CD4-positive, alpha-beta T cell (primary cell): ENCODE results near the gene ROBO2. TPM values are rescaled to one million over a fixed set of nuclear protein-coding genes. Genes with fewer than 3 reads are reported as not detected.

ENCODE experiments used
- ATAC-seq: fragments of 200-7000 bp; cut with Tn5 transposase; one replicate; pipeline ENCODE4 v1.10.0; 2022; ENCODE audit warnings: mild to moderate bottlenecking; ENCODE audit not compliant: poor library complexity
- CTCF ChIA-PET: fragments of 350-600 bp; sonication (Branson Sonifier 250); formaldehyde crosslinking; loops from one replicate; lab custom pipeline; 2021; ENCODE audit warnings: antibody characterized with exemption, inconsistent platforms; lab: Charles Lee
- POLR2A ChIA-PET: fragments of 350-600 bp; sonication (Branson Sonifier 250); formaldehyde crosslinking; loops from one replicate; lab custom pipeline; 2021; ENCODE audit warnings: antibody characterized with exemption, inconsistent platforms; lab: Charles Lee
- DNase-seq, 14 experiments: peaks; one replicate each; pipeline ENCODE4 v3.0.0-alpha.2; 2013 to 2020; ENCODE audit warnings: mixed read lengths in 2 of 14
- H3K27ac ChIP-seq, 2 donors: one replicate each; pipeline versions ENCODE4 v1.5.1 to v1.7.0; 2013; ENCODE audit warnings: low read length in 2 of 2, low read depth in 1 of 2, mild to moderate bottlenecking in 1 of 2
- H3K27me3 ChIP-seq, 2 experiments: 1 replicate in 1 of 2; 2 replicates in 1 of 2; pipeline versions ENCODE4 v1.6.1 to v1.7.0; 2013; ENCODE audit warnings: low read length in 2 of 2, control low read depth in 1 of 2, mild to moderate bottlenecking in 1 of 2, moderate library complexity in 1 of 2; ENCODE audit not compliant: insufficient read depth in 2 of 2, control insufficient read depth in 1 of 2
- H3K36me3 ChIP-seq: one replicate; pipeline ENCODE4 v1.6.1; 2013; ENCODE audit warnings: low read length, control low read depth; ENCODE audit not compliant: insufficient read depth
- H3K4me1 ChIP-seq: one replicate; pipeline ENCODE4 v1.6.1; 2013; ENCODE audit warnings: low read length, control low read depth; ENCODE audit not compliant: insufficient read depth
- H3K4me3 ChIP-seq: one replicate; pipeline ENCODE4 v1.5.1; 2013; ENCODE audit warnings: mild to moderate bottlenecking, low read length, moderate library complexity
- H3K9me3 ChIP-seq, 2 experiments: 1 replicate in 1 of 2; 2 replicates in 1 of 2; pipeline versions ENCODE4 v1.6.1 to v1.7.0; 2013; ENCODE audit warnings: low read length in 2 of 2, mild to moderate bottlenecking in 2 of 2, control low read depth in 1 of 2, moderate library complexity in 1 of 2; ENCODE audit not compliant: control insufficient read depth in 1 of 2, insufficient read depth in 1 of 2
- H3K27ac Mint-ChIP-seq: one replicate; pipeline ENCODE4 v1.8.0; 2020; ENCODE audit warnings: mixed read lengths
- H3K27me3 Mint-ChIP-seq: one replicate; pipeline ENCODE4 v1.8.0; 2021; ENCODE audit warnings: mixed read lengths
- H3K36me3 Mint-ChIP-seq: one replicate; pipeline ENCODE4 v1.8.0; 2021; ENCODE audit warnings: low read depth, mixed read lengths
- H3K4me1 Mint-ChIP-seq: one replicate; pipeline ENCODE4 v1.8.0; 2021; ENCODE audit warnings: low read depth, mixed read lengths
- H3K4me3 Mint-ChIP-seq: one replicate; pipeline ENCODE4 v1.8.0; 2020; ENCODE audit warnings: mild to moderate bottlenecking, mixed read lengths
- H3K9me3 Mint-ChIP-seq: one replicate; pipeline ENCODE4 v1.8.0; 2020; ENCODE audit warnings: mixed read lengths
- CTCF ChIP-seq: fragments of 200-600 bp; IDR thresholded peaks from one replicate; pipeline ENCODE4 v1.8.0; 2022; ENCODE audit warnings: antibody characterized with exemption, mild to moderate bottlenecking
- intact Hi-C, 2 experiments: fragments of 100-400 bp; cut with DNase I in 1 of 2; cut with micrococcal nuclease in 1 of 2; formaldehyde crosslinking; loops; one replicate each; pipeline versions ENCODE4 v1.15.1 to v1.9.0; 2023 to 2025; cut with DNase I, micrococcal nuclease
- total RNA-seq, 174 experiments: library from RNA in 2 of 174; stranded (reverse) in 2 of 174; gene quantifications; one replicate each; pipeline ENCODE4 v1.2.3 and lab custom pipeline; 2021 to 2026

ROBO2 gene
- total RNA-seq, 2 experiments from 2014 or later, result not detected

- ChIA-PET POLR2A (no interaction called here), CTCF (no interaction called here)
- Histone ChIP-seq H3K4me3 (no peak overlapping the region), H3K27ac (no peak overlapping the region), H3K4me1 (no peaks in the 10 kb centered on the region), H3K27me3 (no peaks in the 10 kb centered on the region), H3K36me3 (no peaks in the 10 kb centered on the region), H3K9me3 (peaks cover 0 to 8% of the 10 kb centered on the region in 2 experiments)
- TF ChIP-seq CTCF, result no peak
- H3K27me3 Mint-ChIP-seq, result no peaks in the 10 kb centered on the region
- ATAC-seq, result no peak
- H3K9me3 Mint-ChIP-seq, result peaks cover 4% of the 10 kb centered on the region
- H3K4me3 Mint-ChIP-seq, result no peak overlapping the region
- no peaks in the 10 kb centered on the region for H3K36me3 Mint-ChIP-seq
- H3K27ac Mint-ChIP-seq, result no peak overlapping the region
- no peaks in the 10 kb centered on the region for H3K4me1 Mint-ChIP-seq
- intact Hi-C loops, result no loop called here
- DNase-seq, result no peak
Measured at GRCh38 chr3:77197408-77197807, 157.5 kb downstream of the ROBO2 start.

- DNase-seq (no peak), ATAC-seq (no peak)
- Mint-ChIP-seq H3K27ac (no peak overlapping the region), H3K4me3 (no peak overlapping the region), H3K9me3 (peaks cover 8% of the 10 kb centered on the region), H3K4me1 (no peaks in the 10 kb centered on the region), H3K27me3 (no peaks in the 10 kb centered on the region), H3K36me3 (no peaks in the 10 kb centered on the region)
- no peak for TF ChIP-seq CTCF
- Histone ChIP-seq H3K36me3 (no peaks in the 10 kb centered on the region), H3K9me3 (peaks cover 0 to 11% of the 10 kb centered on the region in 2 experiments), H3K27me3 (no peaks in the 10 kb centered on the region), H3K4me3 (no peak overlapping the region), H3K27ac (no peak overlapping the region), H3K4me1 (no peaks in the 10 kb centered on the region)
- intact Hi-C loops, result no loop called here
- CTCF ChIA-PET, result no interaction called here
- POLR2A ChIA-PET, result no interaction called here
Measured at GRCh38 chr3:77203851-77204250, 164.0 kb downstream of the ROBO2 start.

GRCh38 chr3:77204788-77205187 is 164.9 kb downstream of the ROBO2 start:
- Mint-ChIP-seq H3K27ac (no peak overlapping the region), H3K36me3 (no peaks in the 10 kb centered on the region), H3K9me3 (peaks cover 8% of the 10 kb centered on the region), H3K4me3 (no peak overlapping the region), H3K4me1 (no peaks in the 10 kb centered on the region), H3K27me3 (no peaks in the 10 kb centered on the region)
- Histone ChIP-seq H3K36me3 (no peaks in the 10 kb centered on the region), H3K4me1 (no peaks in the 10 kb centered on the region), H3K9me3 (peaks cover 5 to 11% of the 10 kb centered on the region in 2 experiments), H3K27me3 (no peaks in the 10 kb centered on the region), H3K4me3 (no peak overlapping the region), H3K27ac (no peak overlapping the region)
- intact Hi-C loops, result no loop called here
- POLR2A ChIA-PET, result no interaction called here
- no peak for ATAC-seq
- DNase-seq, result no peak
- TF ChIP-seq CTCF, result no peak
- CTCF ChIA-PET, result no interaction called here
